IPS-20b (cell line): ENCODE results near the gene AHR.
"Not testable (repeated sequence)": the region's sequence is repeated elsewhere in the genome, so short reads cannot be mapped to it uniquely, and the experiment has no call there.

Experiments
- H3K27ac ChIP-seq: one replicate; pipeline ENCODE4 v1.5.1; 2013; ENCODE audit warnings: low read length
- H3K27me3 ChIP-seq: 2 replicates; pipeline ENCODE4 v1.6.1; 2013; ENCODE audit warnings: mild to moderate bottlenecking, low read length, inconsistent platforms; ENCODE audit not compliant: insufficient read depth
- H3K36me3 ChIP-seq: 2 replicates; pipeline ENCODE4 v1.6.1; 2013; ENCODE audit warnings: low read depth, mild to moderate bottlenecking, inconsistent platforms, low read length, moderate library complexity; ENCODE audit not compliant: insufficient read depth
- H3K4me1 ChIP-seq: 2 replicates; pipeline ENCODE4 v1.6.1; 2013; ENCODE audit warnings: mild to moderate bottlenecking, control low read depth, inconsistent platforms, low read length, moderate library complexity; ENCODE audit not compliant: insufficient read depth
- H3K4me3 ChIP-seq: 2 replicates; pipeline ENCODE4 v1.5.1; 2013; ENCODE audit warnings: mild to moderate bottlenecking, low read length, inconsistent platforms
- H3K9ac ChIP-seq: 2 replicates; pipeline ENCODE4 v1.6.1; 2013; ENCODE audit warnings: low read depth, mild to moderate bottlenecking, inconsistent platforms, low read length, moderate library complexity
- H3K9me3 ChIP-seq: 2 replicates; pipeline ENCODE4 v1.6.1; 2013; ENCODE audit warnings: mild to moderate bottlenecking, low read depth, low read length, inconsistent platforms; ENCODE audit not compliant: insufficient read depth

The AHR gene

GRCh38 chr7:17342756-17343155, 44.3 kb downstream of the AHR start:
- Histone ChIP-seq H3K9me3 (no peaks in the 10 kb centered on the region), H3K27me3 (no peaks in the 10 kb centered on the region), H3K4me3 (no peak overlapping the region), H3K36me3 (peaks cover 14% of the 10 kb centered on the region), H3K9ac (no peak overlapping the region), H3K27ac (no peak overlapping the region), H3K4me1 (peaks cover 13% of the 10 kb centered on the region; the same call in 1 of the 2 replicates)

DNA sequence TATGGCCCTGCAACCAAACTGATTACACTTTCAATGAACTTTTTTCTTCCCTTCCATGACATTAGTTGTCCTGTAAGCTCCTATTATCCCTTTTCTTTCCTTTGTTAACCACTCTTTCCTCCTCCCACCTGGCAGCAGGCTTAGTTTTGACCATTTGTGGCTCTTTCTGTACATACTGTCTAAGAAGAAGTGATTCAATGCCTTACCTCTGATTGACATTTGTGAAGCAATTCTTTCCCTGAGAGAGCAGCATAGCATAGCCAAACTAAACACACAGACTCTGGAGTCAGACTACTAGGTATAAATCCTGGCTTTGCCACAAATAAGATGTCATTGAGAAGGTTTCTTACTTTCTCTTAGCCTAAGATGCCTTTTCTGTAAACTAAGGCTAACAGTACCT, 48.9 kb downstream of the AHR start:
- Histone ChIP-seq H3K4me3 (no peak overlapping the region), H3K9ac (no peak overlapping the region), H3K27ac (no peak overlapping the region), H3K4me1 (no peaks in the 10 kb centered on the region), H3K36me3 (no peaks in the 10 kb centered on the region; the same call in 1 of the 2 replicates), H3K27me3 (no peaks in the 10 kb centered on the region), H3K9me3 (no peaks in the 10 kb centered on the region)

DNA sequence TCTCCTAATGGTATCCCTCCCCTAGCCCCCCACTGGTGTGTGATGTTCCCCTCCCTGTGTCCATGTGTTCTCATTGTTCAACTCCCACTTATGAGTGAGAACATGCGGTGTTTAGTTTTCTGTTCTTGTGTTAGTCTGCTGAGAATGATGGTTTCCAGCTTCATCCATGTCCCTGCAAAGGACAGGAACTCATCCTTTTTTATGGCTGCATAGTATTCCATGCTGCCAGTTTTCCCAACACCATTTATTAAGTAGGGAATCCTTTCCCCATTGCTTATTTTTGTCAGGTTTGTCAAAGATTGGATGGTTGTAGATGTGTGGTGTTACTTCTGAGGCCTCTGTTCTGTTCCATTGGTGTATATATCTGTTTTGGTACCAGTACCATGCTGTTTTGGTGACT, 50.5 kb downstream of the AHR start:
- not testable (repeated sequence) for H3K27me3 ChIP-seq, H3K27ac ChIP-seq

DNA sequence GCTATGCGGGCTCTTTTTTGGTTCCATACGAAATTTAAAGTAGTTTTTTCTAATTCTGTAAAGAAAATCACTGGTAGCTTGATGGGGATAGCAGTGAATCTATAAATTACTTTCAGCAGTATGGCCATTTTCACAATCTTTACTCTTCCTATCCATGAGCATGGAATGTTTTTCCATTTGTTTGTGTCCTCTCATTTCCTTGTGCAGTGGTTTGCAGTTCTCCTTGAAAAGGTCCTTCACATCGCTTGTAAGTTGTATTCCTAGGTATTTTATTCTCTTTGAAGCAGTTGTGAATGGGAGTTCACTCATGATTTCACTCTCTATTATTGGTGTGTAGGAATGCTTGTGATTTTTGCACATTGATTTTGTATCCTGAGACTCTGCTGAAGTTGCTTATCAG, 51.9 kb downstream of the AHR start:
- H3K9ac ChIP-seq, H3K4me1 ChIP-seq, H3K4me3 ChIP-seq, H3K36me3 ChIP-seq, H3K27ac ChIP-seq, H3K9me3 ChIP-seq, H3K27me3 ChIP-seq: not testable (repeated sequence)

More for the DNA sequence above, 50.5 kb downstream of the AHR start:
- not testable (repeated sequence) for H3K9ac ChIP-seq, H3K36me3 ChIP-seq, H3K4me1 ChIP-seq, H3K9me3 ChIP-seq, H3K4me3 ChIP-seq

GRCh38 chr7:17353650-17354419, 55.4 kb downstream of the AHR start:
- not testable (repeated sequence) for H3K36me3 ChIP-seq, H3K9me3 ChIP-seq, H3K27me3 ChIP-seq, H3K4me3 ChIP-seq, H3K4me1 ChIP-seq, H3K27ac ChIP-seq, H3K9ac ChIP-seq

DNA sequence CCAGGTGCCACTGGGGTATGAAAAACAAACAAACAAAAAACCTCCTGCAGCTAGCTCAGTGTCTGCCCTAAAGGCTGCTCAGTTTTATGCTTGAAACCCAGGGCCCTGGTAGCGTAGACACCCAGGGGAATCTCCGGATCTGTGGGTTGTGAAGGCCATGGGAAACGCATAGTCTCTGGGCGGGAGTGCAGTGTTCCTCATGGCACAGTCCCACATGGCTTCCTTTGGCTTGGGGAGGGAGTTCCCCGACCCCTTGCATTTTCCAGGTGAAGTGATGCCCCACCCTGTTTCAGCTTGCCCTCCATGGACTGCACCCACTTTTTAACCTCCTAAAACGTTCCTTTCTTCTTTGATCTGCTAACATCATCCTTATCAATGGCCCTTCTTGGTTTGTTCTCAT, 56.0 kb downstream of the AHR start:
- Histone ChIP-seq H3K27ac (no peak overlapping the region), H3K9me3 (peaks cover 3% of the 10 kb centered on the region; the same call in 1 of the 2 replicates), H3K27me3 (no peaks in the 10 kb centered on the region), H3K4me1 (no peaks in the 10 kb centered on the region), H3K36me3 (no peaks in the 10 kb centered on the region), H3K9ac (no peak overlapping the region), H3K4me3 (no peak overlapping the region)

- H3K4me3 ChIP-seq, result no peak overlapping the region
- no peaks in the 10 kb centered on the region for H3K36me3 ChIP-seq
- no peaks in the 10 kb centered on the region for H3K27me3 ChIP-seq
- H3K9ac ChIP-seq, result no peak overlapping the region
- H3K27ac ChIP-seq, result no peak overlapping the region
- no peaks in the 10 kb centered on the region for H3K4me1 ChIP-seq
- peaks cover 3% of the 10 kb centered on the region; the same call in 1 of the 2 replicates for H3K9me3 ChIP-seq
Observed at GRCh38 chr7:17355050-17355449, 56.6 kb downstream of the AHR start.

- Histone ChIP-seq H3K27me3 (no peaks in the 10 kb centered on the region), H3K9me3 (peaks cover 5% of the 10 kb centered on the region; the same call in 1 of the 2 replicates), H3K4me1 (no peaks in the 10 kb centered on the region), H3K36me3 (no peaks in the 10 kb centered on the region), H3K4me3 (no peak overlapping the region), H3K9ac (no peak overlapping the region), H3K27ac (no peak overlapping the region)
Observed at GRCh38 chr7:17357952-17358351, 59.5 kb downstream of the AHR start.

- Histone ChIP-seq H3K9ac (no peak overlapping the region; the same call in 1 of the 2 replicates), H3K27ac (no peak overlapping the region), H3K9me3 (peaks cover 5% of the 10 kb centered on the region; the same call in 1 of the 2 replicates), H3K4me3 (no peak overlapping the region), H3K36me3 (no peaks in the 10 kb centered on the region), H3K4me1 (no peaks in the 10 kb centered on the region), H3K27me3 (no peaks in the 10 kb centered on the region)
Observed at GRCh38 chr7:17359610-17360009, 61.2 kb downstream of the AHR start.

GRCh38 chr7:17362439-17363105, 64.1 kb downstream of the AHR start:
- Histone ChIP-seq H3K4me3 (no peak overlapping the region), H3K27me3 (no peaks in the 10 kb centered on the region), H3K36me3 (no peaks in the 10 kb centered on the region), H3K9me3 (peaks cover 5% of the 10 kb centered on the region; the same call in 1 of the 2 replicates), H3K4me1 (no peaks in the 10 kb centered on the region), H3K9ac (no peak overlapping the region), H3K27ac (no peak overlapping the region)

GRCh38 chr7:17364671-17365070, 66.2 kb downstream of the AHR start:
- H3K4me3 ChIP-seq, result no peak overlapping the region
- no peaks in the 10 kb centered on the region for H3K36me3 ChIP-seq
- no peak overlapping the region for H3K9ac ChIP-seq

DNA sequence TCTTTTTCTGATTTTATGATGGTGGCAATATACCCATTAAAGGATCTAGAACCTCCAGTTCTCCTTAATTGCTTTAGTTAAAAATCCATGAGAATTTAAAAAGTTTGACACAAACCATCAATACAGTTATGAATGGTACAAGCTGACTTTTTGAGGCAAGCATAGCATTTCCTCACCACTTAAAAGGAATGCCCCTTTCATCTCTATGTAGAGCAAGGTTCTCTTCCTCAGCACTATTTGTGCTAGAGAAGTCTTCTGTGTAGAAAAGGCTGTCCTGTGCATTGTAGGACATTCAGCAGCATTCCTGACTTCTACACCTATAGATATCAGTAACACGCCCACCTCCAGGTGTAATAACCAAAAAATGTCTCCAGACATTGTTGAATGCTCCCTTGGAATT, 67.3 kb downstream of the AHR start:
- H3K27me3 ChIP-seq, result no peaks in the 10 kb centered on the region
- no peaks in the 10 kb centered on the region for H3K36me3 ChIP-seq
- H3K4me1 ChIP-seq, result no peaks in the 10 kb centered on the region
- no peak overlapping the region for H3K9ac ChIP-seq
- 0 out of 2 replicates have a peak, but pooled peaks cover 2% of the 10 kb centered on the region for H3K9me3 ChIP-seq
- H3K27ac ChIP-seq, result no peak overlapping the region
- no peak overlapping the region for H3K4me3 ChIP-seq

More at GRCh38 chr7:17364671-17365070, 66.2 kb downstream of the AHR start:
- no peak overlapping the region for H3K27ac ChIP-seq
- no peaks in the 10 kb centered on the region for H3K27me3 ChIP-seq
- 0 out of 2 replicates have a peak, but pooled peaks cover 2% of the 10 kb centered on the region for H3K9me3 ChIP-seq
- H3K4me1 ChIP-seq, result no peaks in the 10 kb centered on the region
